ENCODE results near the gene NEDD9. TPM values are rescaled to one million over a fixed set of nuclear protein-coding genes. Genes with fewer than 3 reads are reported as not detected.
A peak's percentile ranks its signal among the peaks of the same experiment; 100 is the strongest.

Gene NEDD9
- total and polyA plus RNA-seq, 10 of the 15 experiments (the other 5 are each of a cell fraction or from before 2014, with no cell fraction given), result 4.9 to 92.6 (median 14.6) TPM

DNA sequence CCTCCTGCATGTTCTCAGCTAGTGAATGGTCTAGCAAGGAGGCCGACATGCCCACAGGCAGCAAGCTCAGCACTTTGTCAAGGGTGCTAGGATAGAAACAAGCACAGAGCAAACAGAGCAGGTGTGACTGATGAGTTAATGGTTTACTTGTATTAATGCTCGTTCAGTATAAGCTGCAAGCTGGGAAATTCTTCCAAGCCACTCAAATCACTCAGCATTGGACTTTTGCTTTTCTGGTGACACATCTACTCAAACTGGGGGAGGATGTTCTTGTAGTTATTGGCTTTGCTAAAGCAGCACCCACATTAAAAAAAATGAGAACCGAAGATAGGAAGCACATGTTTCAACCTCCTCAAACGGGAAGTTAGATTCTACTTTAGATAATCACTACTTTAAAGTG, 43.1 kb upstream of the NEDD9 start (continued):
- TF ChIP-seq, protein P1, sequence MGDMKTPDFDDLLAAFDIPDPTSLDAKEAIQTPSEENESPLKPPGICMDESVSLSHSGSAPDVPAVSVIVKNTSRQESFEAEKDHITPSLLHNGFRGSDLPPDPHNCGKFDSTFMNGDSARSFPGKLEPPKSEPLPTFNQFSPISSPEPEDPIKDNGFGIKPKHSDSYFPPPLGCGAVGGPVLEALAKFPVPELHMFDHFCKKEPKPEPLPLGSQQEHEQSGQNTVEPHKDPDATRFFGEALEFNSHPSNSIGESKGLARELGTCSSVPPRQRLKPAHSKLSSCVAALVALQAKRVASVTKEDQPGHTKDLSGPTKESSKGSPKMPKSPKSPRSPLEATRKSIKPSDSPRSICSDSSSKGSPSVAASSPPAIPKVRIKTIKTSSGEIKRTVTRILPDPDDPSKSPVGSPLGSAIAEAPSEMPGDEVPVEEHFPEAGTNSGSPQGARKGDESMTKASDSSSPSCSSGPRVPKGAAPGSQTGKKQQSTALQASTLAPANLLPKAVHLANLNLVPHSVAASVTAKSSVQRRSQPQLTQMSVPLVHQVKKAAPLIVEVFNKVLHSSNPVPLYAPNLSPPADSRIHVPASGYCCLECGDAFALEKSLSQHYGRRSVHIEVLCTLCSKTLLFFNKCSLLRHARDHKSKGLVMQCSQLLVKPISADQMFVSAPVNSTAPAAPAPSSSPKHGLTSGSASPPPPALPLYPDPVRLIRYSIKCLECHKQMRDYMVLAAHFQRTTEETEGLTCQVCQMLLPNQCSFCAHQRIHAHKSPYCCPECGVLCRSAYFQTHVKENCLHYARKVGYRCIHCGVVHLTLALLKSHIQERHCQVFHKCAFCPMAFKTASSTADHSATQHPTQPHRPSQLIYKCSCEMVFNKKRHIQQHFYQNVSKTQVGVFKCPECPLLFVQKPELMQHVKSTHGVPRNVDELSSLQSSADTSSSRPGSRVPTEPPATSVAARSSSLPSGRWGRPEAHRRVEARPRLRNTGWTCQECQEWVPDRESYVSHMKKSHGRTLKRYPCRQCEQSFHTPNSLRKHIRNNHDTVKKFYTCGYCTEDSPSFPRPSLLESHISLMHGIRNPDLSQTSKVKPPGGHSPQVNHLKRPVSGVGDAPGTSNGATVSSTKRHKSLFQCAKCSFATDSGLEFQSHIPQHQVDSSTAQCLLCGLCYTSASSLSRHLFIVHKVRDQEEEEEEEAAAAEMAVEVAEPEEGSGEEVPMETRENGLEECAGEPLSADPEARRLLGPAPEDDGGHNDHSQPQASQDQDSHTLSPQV (IDR thresholded peaks at IDR 0.05), result peak; percentile 14; the same call in 1 of the 2 replicates
- no peak for TF ChIP-seq SIN3A (IDR thresholded peaks at IDR 0.05; ENCODE audit: low read depth, low read length)
- peak; percentile 50; the same call in 1 of the 2 replicates for TF ChIP-seq FOXK2 (IDR thresholded peaks at IDR 0.05)
- TF ChIP-seq PAX8 (IDR thresholded peaks at IDR 0.05), result no peak
- TF ChIP-seq NFXL1 (IDR thresholded peaks at IDR 0.05; ENCODE audit: borderline replicate concordance), result no peak
- TF ChIP-seq, protein P2, sequence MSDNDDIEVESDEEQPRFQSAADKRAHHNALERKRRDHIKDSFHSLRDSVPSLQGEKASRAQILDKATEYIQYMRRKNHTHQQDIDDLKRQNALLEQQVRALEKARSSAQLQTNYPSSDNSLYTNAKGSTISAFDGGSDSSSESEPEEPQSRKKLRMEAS (IDR thresholded peaks at IDR 0.05; ENCODE audit: low read depth, low read length), result 0 out of 2 replicates have a peak, but pooled peaks have one; percentile 10
- TF ChIP-seq BMI1 (IDR thresholded peaks at IDR 0.05; ENCODE audit: borderline replicate concordance), result no peak
- TF ChIP-seq, protein P3, sequence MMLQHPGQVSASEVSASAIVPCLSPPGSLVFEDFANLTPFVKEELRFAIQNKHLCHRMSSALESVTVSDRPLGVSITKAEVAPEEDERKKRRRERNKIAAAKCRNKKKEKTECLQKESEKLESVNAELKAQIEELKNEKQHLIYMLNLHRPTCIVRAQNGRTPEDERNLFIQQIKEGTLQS (IDR thresholded peaks at IDR 0.05; ENCODE audit: borderline replicate concordance, extremely low read depth, low read depth, low read length), result no peak
- TF ChIP-seq ZNF217 (IDR thresholded peaks at IDR 0.05), result no peak
- peak; percentile 50 for TF ChIP-seq MEF2B (IDR thresholded peaks at IDR 0.05; ENCODE audit: partially characterized antibody, poor library complexity, severe bottlenecking)
- 0 out of 2 replicates have a peak, but pooled peaks have one; percentile 18 for TF ChIP-seq GABPA (IDR thresholded peaks at IDR 0.05; ENCODE audit: low read depth)
- TF ChIP-seq FOS (IDR thresholded peaks at IDR 0.05; ENCODE audit: borderline replicate concordance, extremely low read depth, insufficient read length), result no peak
- no peak for TF ChIP-seq SUZ12 (IDR thresholded peaks at IDR 0.05; ENCODE audit: unreplicated experiment)
- no peak for TF ChIP-seq KDM1A (IDR thresholded peaks at IDR 0.05; ENCODE audit: borderline replicate concordance)
- peak; percentile 48 for TF ChIP-seq BCL11A (IDR thresholded peaks at IDR 0.05; ENCODE audit: low read depth, low read length)
- TF ChIP-seq, protein P4, sequence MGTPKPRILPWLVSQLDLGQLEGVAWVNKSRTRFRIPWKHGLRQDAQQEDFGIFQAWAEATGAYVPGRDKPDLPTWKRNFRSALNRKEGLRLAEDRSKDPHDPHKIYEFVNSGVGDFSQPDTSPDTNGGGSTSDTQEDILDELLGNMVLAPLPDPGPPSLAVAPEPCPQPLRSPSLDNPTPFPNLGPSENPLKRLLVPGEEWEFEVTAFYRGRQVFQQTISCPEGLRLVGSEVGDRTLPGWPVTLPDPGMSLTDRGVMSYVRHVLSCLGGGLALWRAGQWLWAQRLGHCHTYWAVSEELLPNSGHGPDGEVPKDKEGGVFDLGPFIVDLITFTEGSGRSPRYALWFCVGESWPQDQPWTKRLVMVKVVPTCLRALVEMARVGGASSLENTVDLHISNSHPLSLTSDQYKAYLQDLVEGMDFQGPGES (IDR thresholded peaks at IDR 0.05), result no peak
- TF ChIP-seq NBN (IDR thresholded peaks at IDR 0.05), result peak; percentile 66; the same call in 1 of the 2 replicates
- no peak; the same call in 1 of the 2 replicates for TF ChIP-seq NR2F1 (conservative IDR thresholded peaks at IDR 0.05)
- TF ChIP-seq, protein P5, sequence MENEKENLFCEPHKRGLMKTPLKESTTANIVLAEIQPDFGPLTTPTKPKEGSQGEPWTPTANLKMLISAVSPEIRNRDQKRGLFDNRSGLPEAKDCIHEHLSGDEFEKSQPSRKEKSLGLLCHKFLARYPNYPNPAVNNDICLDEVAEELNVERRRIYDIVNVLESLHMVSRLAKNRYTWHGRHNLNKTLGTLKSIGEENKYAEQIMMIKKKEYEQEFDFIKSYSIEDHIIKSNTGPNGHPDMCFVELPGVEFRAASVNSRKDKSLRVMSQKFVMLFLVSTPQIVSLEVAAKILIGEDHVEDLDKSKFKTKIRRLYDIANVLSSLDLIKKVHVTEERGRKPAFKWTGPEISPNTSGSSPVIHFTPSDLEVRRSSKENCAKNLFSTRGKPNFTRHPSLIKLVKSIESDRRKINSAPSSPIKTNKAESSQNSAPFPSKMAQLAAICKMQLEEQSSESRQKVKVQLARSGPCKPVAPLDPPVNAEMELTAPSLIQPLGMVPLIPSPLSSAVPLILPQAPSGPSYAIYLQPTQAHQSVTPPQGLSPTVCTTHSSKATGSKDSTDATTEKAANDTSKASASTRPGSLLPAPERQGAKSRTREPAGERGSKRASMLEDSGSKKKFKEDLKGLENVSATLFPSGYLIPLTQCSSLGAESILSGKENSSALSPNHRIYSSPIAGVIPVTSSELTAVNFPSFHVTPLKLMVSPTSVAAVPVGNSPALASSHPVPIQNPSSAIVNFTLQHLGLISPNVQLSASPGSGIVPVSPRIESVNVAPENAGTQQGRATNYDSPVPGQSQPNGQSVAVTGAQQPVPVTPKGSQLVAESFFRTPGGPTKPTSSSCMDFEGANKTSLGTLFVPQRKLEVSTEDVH (IDR thresholded peaks at IDR 0.05; ENCODE audit: low read depth, partially characterized antibody), result no peak
- TF ChIP-seq TCF3 (IDR thresholded peaks at IDR 0.05; ENCODE audit: borderline replicate concordance, insufficient read depth, low read depth, low read length), result 0 out of 2 replicates have a peak, but pooled peaks have one; percentile 14
- no peak for TF ChIP-seq RCOR1 (conservative IDR thresholded peaks at IDR 0.05; ENCODE audit: low read depth, low read length)
- TF ChIP-seq, protein P6, sequence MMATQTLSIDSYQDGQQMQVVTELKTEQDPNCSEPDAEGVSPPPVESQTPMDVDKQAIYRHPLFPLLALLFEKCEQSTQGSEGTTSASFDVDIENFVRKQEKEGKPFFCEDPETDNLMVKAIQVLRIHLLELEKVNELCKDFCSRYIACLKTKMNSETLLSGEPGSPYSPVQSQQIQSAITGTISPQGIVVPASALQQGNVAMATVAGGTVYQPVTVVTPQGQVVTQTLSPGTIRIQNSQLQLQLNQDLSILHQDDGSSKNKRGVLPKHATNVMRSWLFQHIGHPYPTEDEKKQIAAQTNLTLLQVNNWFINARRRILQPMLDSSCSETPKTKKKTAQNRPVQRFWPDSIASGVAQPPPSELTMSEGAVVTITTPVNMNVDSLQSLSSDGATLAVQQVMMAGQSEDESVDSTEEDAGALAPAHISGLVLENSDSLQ (IDR thresholded peaks at IDR 0.05), result peak; percentile 87

All from GM12878 (cell line).